LNCAP (cell line): ENCODE results near the gene CRYGB.

Source experiments
- TF ChIP-seq, protein P1 (sequence below): fragments of 450-650 bp; IDR thresholded peaks from 2 replicates; pipeline ENCODE4 v1.5.1; 2017; ENCODE audit warnings: mild to moderate bottlenecking

CRYGB gene, protein sequence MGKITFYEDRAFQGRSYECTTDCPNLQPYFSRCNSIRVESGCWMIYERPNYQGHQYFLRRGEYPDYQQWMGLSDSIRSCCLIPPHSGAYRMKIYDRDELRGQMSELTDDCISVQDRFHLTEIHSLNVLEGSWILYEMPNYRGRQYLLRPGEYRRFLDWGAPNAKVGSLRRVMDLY

DNA sequence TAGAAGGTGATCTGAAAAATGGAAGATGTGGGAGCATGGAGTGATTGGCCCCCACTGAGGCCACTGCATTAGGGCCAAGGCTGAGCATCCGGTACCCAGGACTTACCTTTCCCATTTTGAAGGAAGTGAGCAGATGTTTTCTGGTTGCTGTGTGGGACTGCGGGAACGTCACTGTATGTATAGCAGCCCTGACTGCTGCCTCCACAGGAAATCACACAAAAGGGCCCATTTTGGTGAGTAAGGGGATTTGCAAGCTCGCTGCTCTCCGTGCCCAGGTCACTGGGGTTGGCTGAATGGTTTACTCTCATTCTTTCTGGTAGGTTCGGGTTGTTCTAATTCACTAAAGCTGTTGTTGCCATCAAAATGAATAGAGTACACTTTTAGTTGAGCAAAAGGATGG lies at the start of gene CRYGB:
Gene CRYGB, minus strand, starts transcription at position 153 of the 400 bp plus-strand sequence. Its CDS starts 38 bp downstream, at position 115.
- TF ChIP-seq, protein P1, sequence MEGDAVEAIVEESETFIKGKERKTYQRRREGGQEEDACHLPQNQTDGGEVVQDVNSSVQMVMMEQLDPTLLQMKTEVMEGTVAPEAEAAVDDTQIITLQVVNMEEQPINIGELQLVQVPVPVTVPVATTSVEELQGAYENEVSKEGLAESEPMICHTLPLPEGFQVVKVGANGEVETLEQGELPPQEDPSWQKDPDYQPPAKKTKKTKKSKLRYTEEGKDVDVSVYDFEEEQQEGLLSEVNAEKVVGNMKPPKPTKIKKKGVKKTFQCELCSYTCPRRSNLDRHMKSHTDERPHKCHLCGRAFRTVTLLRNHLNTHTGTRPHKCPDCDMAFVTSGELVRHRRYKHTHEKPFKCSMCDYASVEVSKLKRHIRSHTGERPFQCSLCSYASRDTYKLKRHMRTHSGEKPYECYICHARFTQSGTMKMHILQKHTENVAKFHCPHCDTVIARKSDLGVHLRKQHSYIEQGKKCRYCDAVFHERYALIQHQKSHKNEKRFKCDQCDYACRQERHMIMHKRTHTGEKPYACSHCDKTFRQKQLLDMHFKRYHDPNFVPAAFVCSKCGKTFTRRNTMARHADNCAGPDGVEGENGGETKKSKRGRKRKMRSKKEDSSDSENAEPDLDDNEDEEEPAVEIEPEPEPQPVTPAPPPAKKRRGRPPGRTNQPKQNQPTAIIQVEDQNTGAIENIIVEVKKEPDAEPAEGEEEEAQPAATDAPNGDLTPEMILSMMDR: no peak

DNA sequence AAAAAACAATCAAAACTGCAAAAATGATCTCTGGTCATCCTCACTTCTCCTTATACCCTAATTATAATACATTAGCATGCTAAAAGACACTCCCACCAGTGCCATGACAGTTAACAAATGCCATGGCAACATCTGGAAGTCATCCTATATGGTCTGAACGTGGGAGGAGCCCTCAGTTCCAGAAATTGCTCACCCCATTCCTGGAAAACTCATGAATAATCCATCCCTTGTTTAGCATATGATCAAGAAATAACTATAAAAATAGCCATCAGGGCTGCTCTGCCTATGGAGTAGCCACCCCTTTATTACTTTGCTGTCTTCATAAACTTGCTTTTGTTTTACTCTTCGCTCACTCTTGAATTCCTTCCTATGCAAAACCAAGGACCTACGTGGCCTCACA lies 49.6 kb upstream of the CRYGB start:
- TF ChIP-seq, protein P1: no peak

DNA sequence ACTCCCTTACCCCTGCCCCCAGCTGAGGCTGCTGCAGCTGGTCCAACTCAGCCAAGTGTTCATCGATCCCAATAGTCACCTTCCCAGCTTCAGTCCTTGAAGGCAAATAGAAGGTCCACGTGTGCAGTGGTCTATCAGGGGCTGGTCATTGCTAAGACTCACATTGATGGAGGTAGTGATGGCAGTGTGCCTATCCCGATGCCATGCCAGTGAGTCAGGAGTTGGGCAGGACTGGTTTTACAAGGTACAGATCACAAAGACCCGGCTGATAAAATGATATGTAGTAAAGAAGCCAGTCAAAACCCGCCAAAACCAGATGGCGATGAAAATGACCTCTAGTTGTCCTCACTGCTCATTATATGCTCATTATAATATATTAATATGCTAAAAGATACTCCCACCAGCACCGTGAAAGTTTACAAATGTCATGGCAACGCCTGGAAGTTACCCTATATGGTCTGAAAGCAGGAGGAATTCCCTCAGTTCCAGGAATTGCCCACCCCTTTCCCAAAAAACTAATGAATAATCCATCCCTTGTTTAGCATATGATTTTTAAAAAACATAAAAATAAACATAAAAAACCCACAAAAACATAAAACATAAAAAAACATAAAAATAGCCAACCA lies 46.8 kb upstream of the CRYGB start:
- TF ChIP-seq, protein P1: no peak

DNA sequence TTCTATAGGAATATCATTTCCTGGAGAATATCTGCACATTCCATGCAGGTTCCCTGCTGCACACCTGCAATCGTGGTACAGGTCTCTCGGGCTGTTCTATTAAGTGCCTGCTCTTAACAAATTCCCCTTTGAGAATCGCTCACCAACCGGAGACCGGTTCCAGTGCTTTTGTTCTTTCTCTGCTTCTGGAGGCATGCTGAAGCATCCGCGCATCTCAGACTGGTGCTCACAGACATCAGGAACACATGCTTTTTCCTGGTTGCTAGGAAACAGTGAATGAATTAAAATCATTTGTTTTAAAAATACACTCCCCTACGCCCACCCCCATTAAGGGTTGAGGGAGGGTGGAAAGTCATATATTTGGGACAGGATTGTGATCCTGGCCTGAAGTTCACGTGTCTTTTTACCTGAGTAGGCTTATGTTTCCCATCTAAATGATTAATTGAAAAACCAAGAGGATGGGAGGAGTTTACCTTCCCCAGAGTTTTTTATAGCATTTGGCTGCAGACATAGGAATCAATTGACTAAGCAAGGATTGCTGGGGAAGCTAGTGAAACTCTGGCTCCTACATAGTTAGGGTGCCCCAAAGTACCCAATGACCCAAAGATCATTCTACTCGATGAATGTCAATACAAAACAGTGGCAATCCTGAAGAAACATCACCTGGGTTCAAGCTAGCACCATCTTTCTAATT lies 44.0 kb upstream of the CRYGB start, which contains the start of gene C2orf80:
Gene C2orf80, minus strand, starts transcription at position 221 of the 694 bp plus-strand sequence. CDS start 3,044 bp downstream, outside the sequence.
- TF ChIP-seq, protein P1: no peak

DNA sequence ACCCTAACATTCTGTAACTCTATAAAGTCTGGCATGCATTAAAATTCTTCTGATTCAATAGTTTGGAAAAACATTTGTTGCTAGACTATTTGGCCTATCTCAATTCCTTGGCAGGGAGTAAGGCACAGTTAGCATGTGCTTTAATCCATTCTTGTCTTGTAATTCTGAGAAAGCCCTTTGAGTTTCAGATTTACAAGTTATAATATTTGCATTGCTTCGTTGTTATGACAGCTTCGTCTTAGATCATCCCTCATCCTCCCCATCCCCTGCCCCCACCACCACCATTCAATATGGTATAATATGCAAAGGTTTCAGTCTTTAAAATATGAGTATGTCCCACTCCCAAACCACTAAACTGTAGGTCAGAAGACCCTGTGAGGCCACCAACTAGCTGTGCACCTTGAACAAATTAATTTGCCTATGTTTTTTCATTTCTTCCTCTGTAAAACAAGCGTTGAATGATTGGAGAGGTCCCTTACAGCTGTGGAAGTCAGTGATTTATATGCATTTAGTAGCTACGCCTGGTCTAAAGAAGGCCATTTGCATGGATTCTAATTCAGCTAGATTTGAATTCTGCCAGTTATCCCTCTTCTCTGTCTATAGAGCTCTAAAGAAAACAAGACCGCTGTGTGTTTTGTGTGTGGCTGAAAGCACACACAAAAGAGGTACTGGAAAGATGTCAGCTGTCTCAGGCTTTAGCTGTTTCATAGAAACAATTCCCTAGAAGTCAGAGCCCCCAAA lies 43.3 kb upstream of the CRYGB start:
- TF ChIP-seq, protein P1: no peak

DNA sequence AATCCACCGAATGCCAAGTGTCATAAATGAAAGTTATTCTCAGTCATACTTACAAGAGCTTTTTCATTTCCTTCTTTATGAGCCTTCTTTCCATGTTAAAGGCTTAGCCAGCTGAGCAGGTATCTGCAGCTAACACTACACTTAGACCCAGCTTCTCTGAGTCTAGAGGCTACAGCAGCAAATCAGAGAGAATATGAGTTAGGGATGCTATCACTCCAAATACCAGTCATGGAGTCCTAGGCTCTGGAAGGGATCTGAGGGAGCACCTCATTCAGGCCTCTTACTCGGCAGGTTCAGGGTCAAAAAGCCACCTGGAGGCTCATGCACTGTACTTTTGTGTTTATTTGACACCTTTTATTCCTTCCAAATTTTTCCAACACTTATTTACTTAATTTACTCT lies 40.9 kb upstream of the CRYGB start:
- TF ChIP-seq, protein P1: no peak

DNA sequence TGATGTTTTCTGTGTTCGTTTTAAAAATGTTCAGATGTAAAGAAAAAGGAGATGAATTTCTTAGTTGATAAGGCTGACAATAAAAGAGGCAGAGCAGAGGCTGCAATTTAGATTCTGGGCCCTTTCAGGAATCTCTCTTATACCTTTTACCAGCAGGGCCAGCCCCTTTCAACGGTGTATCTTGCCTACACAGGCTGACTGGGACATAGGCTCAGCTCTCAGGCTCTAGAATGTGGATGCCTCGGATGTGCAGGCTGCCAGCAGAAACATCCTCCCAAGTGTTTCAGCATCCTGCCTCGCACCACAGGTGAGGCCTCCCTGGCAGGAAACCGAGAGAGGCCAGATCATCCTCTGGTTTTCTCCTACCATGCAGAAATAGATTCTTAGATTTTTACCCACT lies 40.5 kb upstream of the CRYGB start:
- TF ChIP-seq, protein P1: no peak
